Upper lobe of left lung (tissue), 4 donors: ENCODE measurements around the gene AGAP6.
"Not testable (repeated sequence)": the region's sequence is repeated elsewhere in the genome, so short reads cannot be mapped to it uniquely, and the experiment has no call there.

ENCODE experiments used
- EP300 ChIP-seq, 4 donors: sonication (generic); formaldehyde crosslinking; IDR thresholded peaks; one replicate each; pipeline ENCODE4 v1.5.1; 2017; ENCODE audit warnings: antibody characterized with exemption in 4 of 4, control low read depth in 2 of 4
- POLR2A ChIP-seq, 4 donors: fragments of 450-650 bp; IDR thresholded peaks; one replicate each; pipeline ENCODE4 v1.5.1; 2016 to 2017; ENCODE audit warnings: antibody characterized with exemption in 4 of 4, mild to moderate bottlenecking in 2 of 4
- POLR2AphosphoS5 ChIP-seq, 2 donors: sonication (generic); formaldehyde crosslinking; IDR thresholded peaks; one replicate each; pipeline ENCODE4 v1.5.1; 2017; ENCODE audit warnings: antibody characterized with exemption in 2 of 2
- TF ChIP-seq, protein P1 (sequence below), 6 experiments: fragments of 450-650 bp in 4 of 6; fragments of 200-600 bp in 2 of 6; sonication (generic) in 2 of 6; IDR thresholded peaks; one replicate each; pipeline ENCODE4 v1.5.1; 2016 to 2019; ENCODE audit warnings: antibody characterized with exemption in 6 of 6

DNA sequence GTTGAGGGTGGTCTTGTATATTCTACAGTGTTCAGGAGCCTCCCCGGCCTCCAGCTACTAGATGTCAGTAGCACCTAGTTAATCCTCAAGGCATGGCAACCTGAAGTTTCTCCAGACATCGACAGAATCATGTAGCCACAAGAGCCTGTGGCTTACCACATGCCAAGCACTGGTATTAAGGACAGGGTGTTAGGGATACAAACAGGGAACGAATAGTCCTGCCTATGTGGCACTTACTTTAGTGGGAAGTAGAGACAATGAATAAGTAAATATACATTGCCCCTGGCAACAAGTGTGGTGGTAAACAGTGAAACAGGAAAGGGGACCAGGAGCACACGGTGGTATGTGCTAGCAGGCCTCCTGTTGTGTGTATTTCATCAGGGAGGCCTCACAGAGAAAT lies 47.1 kb downstream of the AGAP6 start:
- TF ChIP-seq, protein P1, sequence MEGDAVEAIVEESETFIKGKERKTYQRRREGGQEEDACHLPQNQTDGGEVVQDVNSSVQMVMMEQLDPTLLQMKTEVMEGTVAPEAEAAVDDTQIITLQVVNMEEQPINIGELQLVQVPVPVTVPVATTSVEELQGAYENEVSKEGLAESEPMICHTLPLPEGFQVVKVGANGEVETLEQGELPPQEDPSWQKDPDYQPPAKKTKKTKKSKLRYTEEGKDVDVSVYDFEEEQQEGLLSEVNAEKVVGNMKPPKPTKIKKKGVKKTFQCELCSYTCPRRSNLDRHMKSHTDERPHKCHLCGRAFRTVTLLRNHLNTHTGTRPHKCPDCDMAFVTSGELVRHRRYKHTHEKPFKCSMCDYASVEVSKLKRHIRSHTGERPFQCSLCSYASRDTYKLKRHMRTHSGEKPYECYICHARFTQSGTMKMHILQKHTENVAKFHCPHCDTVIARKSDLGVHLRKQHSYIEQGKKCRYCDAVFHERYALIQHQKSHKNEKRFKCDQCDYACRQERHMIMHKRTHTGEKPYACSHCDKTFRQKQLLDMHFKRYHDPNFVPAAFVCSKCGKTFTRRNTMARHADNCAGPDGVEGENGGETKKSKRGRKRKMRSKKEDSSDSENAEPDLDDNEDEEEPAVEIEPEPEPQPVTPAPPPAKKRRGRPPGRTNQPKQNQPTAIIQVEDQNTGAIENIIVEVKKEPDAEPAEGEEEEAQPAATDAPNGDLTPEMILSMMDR (IDR thresholded peaks at IDR 0.05): not testable (repeated sequence)
- not testable (repeated sequence) for TF ChIP-seq POLR2AphosphoS5, POLR2A, EP300 (IDR thresholded peaks at IDR 0.05)
